Right cardiac atrium (tissue), 5 donors: ENCODE results near the gene PODXL. TPM values are rescaled to one million over a fixed set of nuclear protein-coding genes. Genes with fewer than 3 reads are reported as not detected.
A peak's percentile ranks its signal among the peaks of the same experiment; 100 is the strongest.

Experiments used
- ATAC-seq, 2 donors: fragments of 200-7000 bp; cut with Tn5 transposase; one replicate each; pipeline versions ENCODE4 v1.8.0 to v1.9.1; 2020; ENCODE audit warnings: moderate library complexity in 2 of 2, mild to moderate bottlenecking in 1 of 2
- DNase-seq, 3 donors: peaks; one replicate each; pipeline ENCODE4 v3.0.0-alpha.2; 2020
- H3K27ac ChIP-seq: one replicate; pipeline ENCODE4 v1.5.1; 2013; ENCODE audit warnings: mild to moderate bottlenecking, low read length, control low read depth, moderate library complexity
- H3K27me3 ChIP-seq: one replicate; pipeline ENCODE4 v1.6.1; 2013; ENCODE audit not compliant: control insufficient read depth, insufficient read depth
- H3K4me1 ChIP-seq: one replicate; pipeline ENCODE4 v1.6.1; 2013; ENCODE audit warnings: low read length; ENCODE audit not compliant: control insufficient read depth, insufficient read depth
- H3K4me3 ChIP-seq: one replicate; pipeline ENCODE4 v1.5.1; 2013; ENCODE audit warnings: low read length, control low read depth
- H3K9me3 ChIP-seq: one replicate; pipeline ENCODE4 v1.6.1; 2013; ENCODE audit warnings: low read length; ENCODE audit not compliant: control insufficient read depth
- WGBS: extraction: QIAGEN DNeasy Blood & Tissue Kit; methylation state at CpG from one replicate; pipeline ENCODE4 v1.1.7; 2013; 5-methylcytosine and 5-hydroxymethylcytosine counted together
- intact Hi-C, 4 donors: fragments of 100-400 bp; cut with DNase I; formaldehyde crosslinking; loops; one replicate each; pipeline versions ENCODE4 v1.11.0 to v1.14.0; 2022 to 2023
- polyA plus RNA-seq: library from polyadenylated mRNA; stranded (reverse); fragments of 200-250 nt; gene quantifications from one replicate; pipeline ENCODE4 v1.2.3, GENCODE V29; 2013
- total RNA-seq, 4 donors: library from RNA; stranded (reverse); fragmentation: NEBNext Ultra II Directional; extraction: Animal tissue kit (Norgen Biotek cat#: 25700); gene quantifications; one replicate each; pipeline ENCODE4 v1.2.1, GENCODE V29; 2021
- donor health status: healthy with polysubstance abuse.
- donor health status: DM: no; HTN: yes; CAD: no.
- donor health status: DM: no; HTN: no; CAD: no.
- donor health status: DM: no; HTN: yes; CAD: no; lungs with severe emphysema.
- donor health status: DM: yes; HTN: yes; CAD: no.

Gene PODXL
- total and polyA plus RNA-seq, 5 donors, result 29.1 to 81.1 (median 61.6) TPM

DNA sequence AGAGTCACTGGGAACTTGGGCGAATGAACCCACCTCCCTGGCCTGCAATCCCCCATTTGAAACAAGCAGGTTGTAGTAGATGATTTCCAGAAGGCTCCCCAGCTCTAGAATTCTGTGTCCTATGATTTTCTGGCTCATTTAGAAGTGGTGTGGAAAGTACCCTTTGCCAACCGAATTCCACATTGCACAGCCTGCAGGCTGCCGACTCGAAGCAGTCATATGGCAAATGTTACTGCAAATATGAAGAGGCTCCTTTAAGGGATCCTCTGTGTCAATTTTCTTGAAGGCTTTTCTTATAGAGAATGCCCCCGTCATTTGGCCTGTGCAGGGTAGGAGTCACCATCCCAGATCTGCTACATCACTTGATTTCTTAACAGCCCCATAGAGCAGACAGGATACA, 5.6 kb downstream of the PODXL start:
- intact Hi-C loops, result loop anchor here in 3 of 4 donors (5.0 to 10.0 kb wide), 3 partner anchors 74 to 104 kb away; no protein-coding TSS in a partner anchor
- no peak overlapping the region for H3K4me3 ChIP-seq

DNA sequence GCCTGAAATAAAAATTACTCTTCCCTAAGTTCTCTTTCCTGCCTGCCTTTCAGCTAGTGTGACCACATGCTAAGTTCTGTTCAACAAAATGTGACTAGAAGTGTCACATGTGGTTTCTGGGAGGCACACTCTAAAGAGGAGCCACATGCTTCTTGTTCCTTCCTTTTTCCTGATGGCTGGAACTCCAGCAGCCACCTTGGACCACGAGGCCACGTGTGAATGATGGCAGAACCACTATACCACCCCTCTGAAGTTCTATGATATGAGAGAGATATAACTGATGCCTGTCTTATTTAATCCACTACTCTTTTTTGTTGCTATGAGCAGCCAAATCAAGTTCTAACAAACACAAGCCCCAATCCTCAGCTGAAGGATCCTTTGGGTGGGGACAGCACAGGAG, 8.1 kb downstream of the PODXL start:
- H3K9me3 ChIP-seq, result no peaks in the 10 kb centered on the region
- intact Hi-C loops, result loop anchor here in 1 of 4 donors (10.0 kb wide), 1 partner anchor 106 kb away; no protein-coding TSS in a partner anchor

More for the DNA sequence above, 5.6 kb downstream of the PODXL start:
- DNase-seq (peak in 1 of 3 donors; percentile 6), ATAC-seq (no peak)
- Histone ChIP-seq H3K9me3 (no peaks in the 10 kb centered on the region), H3K27me3 (no peaks in the 10 kb centered on the region), H3K4me1 (peaks cover 12% of the 10 kb centered on the region), H3K27ac (no peak overlapping the region)
- 59% methylated on average over 5 of the region's 5 CpGs for WGBS

DNA sequence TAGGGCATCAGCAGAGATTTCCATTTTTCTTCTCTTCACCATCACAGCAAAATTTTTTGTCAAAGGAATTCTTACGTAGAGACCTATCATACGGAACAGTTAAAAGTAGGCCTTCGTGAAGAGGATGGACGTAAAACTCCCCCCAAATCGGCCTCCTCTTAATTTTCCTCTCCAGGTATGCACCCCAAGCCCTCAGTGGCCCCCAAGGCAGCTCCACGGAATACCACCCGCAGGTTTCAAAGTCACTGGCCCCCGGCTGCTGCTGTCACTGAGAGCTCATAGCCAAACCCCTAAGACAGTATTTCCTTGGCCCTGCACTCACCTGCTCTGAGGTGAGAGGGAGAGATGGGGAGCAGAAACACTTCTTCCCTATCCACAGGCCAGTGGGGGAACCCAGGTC, 8.8 kb downstream of the PODXL start:
- WGBS, result 78% methylated on average over 8 of the region's 8 CpGs
- Histone ChIP-seq H3K9me3 (no peaks in the 10 kb centered on the region), H3K27ac (no peak overlapping the region), H3K4me3 (no peak overlapping the region), H3K4me1 (peaks cover 11% of the 10 kb centered on the region), H3K27me3 (no peaks in the 10 kb centered on the region)
- intact Hi-C loops, result loop anchor here in 1 of 4 donors (10.0 kb wide), 1 partner anchor 107 kb away; no protein-coding TSS in a partner anchor
- peak in 1 of 3 donors; percentile 30 for DNase-seq
- no peak for ATAC-seq

More for the DNA sequence above, 8.1 kb downstream of the PODXL start:
- DNase-seq (no peak), ATAC-seq (no peak)
- WGBS, result 74% methylated on average over 2 of the region's 2 CpGs
- H3K27ac ChIP-seq, result no peak overlapping the region
- H3K4me1 ChIP-seq, result peaks cover 12% of the 10 kb centered on the region
- H3K27me3 ChIP-seq, result no peaks in the 10 kb centered on the region
- no peak overlapping the region for H3K4me3 ChIP-seq

GRCh38 chr7:131546583-131547141, 9.8 kb downstream of the PODXL start:
- H3K4me1 ChIP-seq, result peaks cover 9% of the 10 kb centered on the region
- H3K4me3 ChIP-seq, result no peak overlapping the region
- ATAC-seq, result no peak
- no peaks in the 10 kb centered on the region for H3K27me3 ChIP-seq
- peak in 2 of 3 donors; percentile 63 to 66 for DNase-seq
- 81% methylated on average over 12 of the region's 12 CpGs for WGBS
- no peaks in the 10 kb centered on the region for H3K9me3 ChIP-seq
- H3K27ac ChIP-seq, result no peak overlapping the region
- intact Hi-C loops, result loop anchor here in 1 of 4 donors (10.0 kb wide), 1 partner anchor 108 kb away; no protein-coding TSS in a partner anchor

DNA sequence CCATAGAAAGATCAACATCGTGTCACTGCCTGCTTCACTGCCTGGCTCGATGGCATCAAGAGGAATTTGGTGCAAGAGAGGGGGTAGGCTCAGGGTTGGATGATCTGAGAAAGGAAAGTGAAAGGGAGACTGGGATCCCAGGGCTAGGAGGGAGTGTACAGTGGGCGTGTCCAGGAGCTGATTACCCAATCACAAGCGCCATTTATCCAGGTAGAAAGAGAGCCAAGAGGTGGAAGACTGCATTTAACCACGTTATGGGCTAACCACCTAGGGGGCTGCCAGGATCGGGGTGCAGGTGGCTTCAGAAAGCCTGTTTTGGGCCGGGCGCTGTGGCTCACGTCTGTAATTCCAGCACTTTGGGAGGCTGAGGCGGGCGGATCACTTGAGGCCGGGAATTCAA, 10.3 kb downstream of the PODXL start:
- intact Hi-C loops, result loop anchor here in 1 of 4 donors (10.0 kb wide), 1 partner anchor 109 kb away; no protein-coding TSS in a partner anchor
- no peaks in the 10 kb centered on the region for H3K27me3 ChIP-seq
- no peak for ATAC-seq
- 80% methylated on average over 12 of the region's 12 CpGs for WGBS
- H3K4me1 ChIP-seq, result peaks cover 7% of the 10 kb centered on the region
- H3K27ac ChIP-seq, result no peak overlapping the region
- H3K9me3 ChIP-seq, result no peaks in the 10 kb centered on the region
- DNase-seq, result no peak
- no peak overlapping the region for H3K4me3 ChIP-seq

- peak overlapping the region; percentile 40 for H3K27ac ChIP-seq
- WGBS, result 61% methylated on average over 16 of the region's 16 CpGs
- intact Hi-C loops, result loop anchor here in 2 of 4 donors (2.0 to 10.0 kb wide), 2 partner anchors 110 kb away; no protein-coding TSS in a partner anchor
These were observed 11.8 kb downstream of the PODXL start for GRCh38 chr7:131544449-131545301.

GRCh38 chr7:131544021-131544420, 12.4 kb downstream of the PODXL start:
- intact Hi-C loops, result loop anchor here in 2 of 4 donors (2.0 to 10.0 kb wide), 2 partner anchors 111 kb away; no protein-coding TSS in a partner anchor
- Histone ChIP-seq H3K4me1 (peaks cover 17% of the 10 kb centered on the region), H3K27ac (peak overlapping the region; percentile 15), H3K27me3 (no peaks in the 10 kb centered on the region), H3K9me3 (no peaks in the 10 kb centered on the region), H3K4me3 (no peak overlapping the region)
- WGBS, result 93% methylated on average over 3 of the region's 3 CpGs
- ATAC-seq (no peak), DNase-seq (peak in 1 of 3 donors; percentile 7)

More at GRCh38 chr7:131544449-131545301, 11.8 kb downstream of the PODXL start:
- peak in 2 of 3 donors; percentile 45 for DNase-seq
- Histone ChIP-seq H3K4me3 (no peak overlapping the region), H3K27me3 (no peaks in the 10 kb centered on the region), H3K4me1 (peaks cover 17% of the 10 kb centered on the region), H3K9me3 (no peaks in the 10 kb centered on the region)
- ATAC-seq, result peak in 1 of 2 donors; percentile 2

- no peaks in the 10 kb centered on the region for H3K9me3 ChIP-seq
- H3K27ac ChIP-seq, result peak overlapping the region; percentile 15
- no peak overlapping the region for H3K4me3 ChIP-seq
- peaks cover 22% of the 10 kb centered on the region for H3K4me1 ChIP-seq
- no peak for DNase-seq
- H3K27me3 ChIP-seq, result no peaks in the 10 kb centered on the region
- intact Hi-C loops, result loop anchor here in 1 of 4 donors (10.0 kb wide), 1 partner anchor 112 kb away; no protein-coding TSS in a partner anchor
- ATAC-seq, result no peak
- WGBS, result 79% methylated on average over 5 of the region's 5 CpGs
These were observed 13.1 kb downstream of the PODXL start for GRCh38 chr7:131543298-131543697.

DNA sequence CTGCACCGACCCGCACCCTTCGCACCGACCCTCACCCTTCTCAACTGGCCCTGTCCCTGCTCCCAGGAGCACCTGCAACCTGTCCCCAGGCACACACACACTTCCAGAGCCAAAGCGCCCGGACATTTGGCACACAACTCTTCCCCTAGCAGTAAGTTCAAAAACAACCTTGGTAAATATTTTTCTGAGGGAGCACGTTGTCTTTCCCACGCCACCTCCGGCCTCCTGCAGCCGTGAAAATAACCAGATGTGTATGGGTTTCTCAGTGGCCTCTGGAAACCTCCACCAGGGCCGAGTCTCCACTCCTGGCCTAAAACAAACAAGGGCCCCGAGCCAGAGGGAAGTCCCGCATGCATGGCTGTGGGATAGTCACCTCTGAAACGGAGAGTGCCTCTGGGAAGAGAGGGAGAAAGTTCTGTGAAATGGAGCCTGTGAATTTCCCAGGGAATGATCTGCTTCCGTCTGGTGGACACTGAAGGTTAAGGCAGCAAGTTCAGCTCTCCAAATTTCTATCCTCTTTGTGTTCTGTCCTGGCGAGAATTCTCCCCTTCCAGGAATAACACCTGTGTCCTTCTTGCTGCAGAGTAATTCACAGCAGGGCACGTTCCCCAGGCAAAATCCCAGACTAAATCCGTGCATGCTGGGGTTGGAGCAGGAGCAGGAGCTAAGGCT, 15.8 kb downstream of the PODXL start:
- Histone ChIP-seq H3K4me3 (no peak overlapping the region), H3K9me3 (no peaks in the 10 kb centered on the region), H3K27me3 (no peaks in the 10 kb centered on the region), H3K4me1 (peaks cover 24% of the 10 kb centered on the region), H3K27ac (peak overlapping the region; percentile 80)
- 50% methylated on average over 18 of the region's 18 CpGs for WGBS
- ATAC-seq (peak in 1 of 2 donors; percentile 27), DNase-seq (peak; percentile 48 to 76 (median 70))
- intact Hi-C loops, result loop anchor here in 1 of 4 donors (10.0 kb wide), 1 partner anchor 114 kb away; no protein-coding TSS in a partner anchor

GRCh38 chr7:131538813-131539179, 17.6 kb downstream of the PODXL start:
- DNase-seq (peak in 2 of 3 donors; percentile 77 to 79), ATAC-seq (peak; percentile 17 to 66)
- Histone ChIP-seq H3K4me1 (peaks cover 18% of the 10 kb centered on the region), H3K27ac (peak overlapping the region; percentile 35), H3K27me3 (no peaks in the 10 kb centered on the region), H3K4me3 (no peak overlapping the region), H3K9me3 (no peaks in the 10 kb centered on the region)
- WGBS, result 44% methylated on average over 7 of the region's 7 CpGs
- intact Hi-C loops, result no loop called here
